Liver (tissue), 9 donors: ENCODE measurements around the gene PATJ. TPM values are rescaled to one million over a fixed set of nuclear protein-coding genes. Genes with fewer than 3 reads are reported as not detected.

Experiments
- DNase-seq: peaks from one replicate; pipeline ENCODE4 v3.0.0-alpha.2; 2017; ENCODE audit warnings: low spot score
- H3K27ac ChIP-seq, 2 donors: one replicate each; pipeline ENCODE4 v1.7.0; 2013; ENCODE audit warnings: inconsistent platforms in 2 of 2, low read length in 2 of 2, control low read depth in 1 of 2, low read depth in 1 of 2, mild to moderate bottlenecking in 1 of 2
- H3K27me3 ChIP-seq, 4 donors: one replicate each; pipeline versions ENCODE4 v1.6.1 to v1.7.0; 2013; ENCODE audit warnings: low read length in 3 of 4, inconsistent platforms in 1 of 4, mild to moderate bottlenecking in 1 of 4, moderate library complexity in 1 of 4; ENCODE audit not compliant: control insufficient read depth in 4 of 4, insufficient read depth in 4 of 4
- H3K36me3 ChIP-seq, 4 donors: one replicate each; pipeline versions ENCODE4 v1.6.1 to v1.7.0; 2013; ENCODE audit warnings: low read length in 3 of 4, mild to moderate bottlenecking in 3 of 4, low read depth in 1 of 4, moderate library complexity in 1 of 4; ENCODE audit not compliant: control insufficient read depth in 4 of 4, insufficient read depth in 3 of 4
- H3K4me1 ChIP-seq, 4 donors: one replicate each; pipeline versions ENCODE4 v1.6.1 to v1.7.0; 2013; ENCODE audit warnings: low read length in 3 of 4, mild to moderate bottlenecking in 3 of 4, moderate library complexity in 1 of 4; ENCODE audit not compliant: control insufficient read depth in 4 of 4, insufficient read depth in 4 of 4
- H3K4me3 ChIP-seq, 3 donors: one replicate each; pipeline versions ENCODE4 v1.6.1 to v1.7.0; 2013; ENCODE audit warnings: low read length in 3 of 3, control low read depth in 1 of 3, low read depth in 1 of 3, mild to moderate bottlenecking in 1 of 3
- H3K9ac ChIP-seq, 2 donors: one replicate each; pipeline ENCODE4 v1.7.0; 2013; ENCODE audit warnings: low read length in 2 of 2, mild to moderate bottlenecking in 2 of 2, moderate library complexity in 2 of 2, control low read depth in 1 of 2, low read depth in 1 of 2
- H3K9me3 ChIP-seq, 4 donors: one replicate each; pipeline versions ENCODE4 v1.6.1 to v1.7.0; 2013; ENCODE audit warnings: low read length in 3 of 4; ENCODE audit not compliant: control insufficient read depth in 4 of 4
- EGR1 ChIP-seq, 2 donors: IDR thresholded peaks; 2 replicates each; pipeline ENCODE4 v1.6.1; 2016 to 2018; ENCODE audit warnings: antibody characterized with exemption in 2 of 2, low read depth in 2 of 2
- HNF4A ChIP-seq, 2 donors: conservative IDR thresholded peaks; 2 replicates each; pipeline ENCODE4 v1.6.1; 2016; ENCODE audit warnings: antibody characterized with exemption in 2 of 2, mild to moderate bottlenecking in 2 of 2
- JUND ChIP-seq, 2 donors: IDR thresholded peaks; 2 replicates each; pipeline ENCODE4 v1.6.1; 2016; ENCODE audit warnings: antibody characterized with exemption in 2 of 2
- NR2F2 ChIP-seq: IDR thresholded peaks from 2 replicates; pipeline ENCODE4 v1.6.1; 2016; ENCODE audit warnings: antibody characterized with exemption
- RAD21 ChIP-seq, 2 donors: IDR thresholded peaks; 2 replicates each; pipeline ENCODE4 v1.6.1; 2016; ENCODE audit warnings: antibody characterized with exemption in 2 of 2, mild to moderate bottlenecking in 2 of 2
- SP1 ChIP-seq: IDR thresholded peaks from 2 replicates; pipeline ENCODE4 v1.6.1; 2018; ENCODE audit warnings: antibody characterized with exemption, mild to moderate bottlenecking
- YY1 ChIP-seq: IDR thresholded peaks from 2 replicates; pipeline ENCODE4 v1.6.1; 2016; ENCODE audit warnings: antibody characterized with exemption, mild to moderate bottlenecking
- WGBS: extraction: QIAGEN DNeasy Blood & Tissue Kit; methylation state at CpG from one replicate; pipeline ENCODE4 v1.1.7; 2013; 5-methylcytosine and 5-hydroxymethylcytosine counted together
- polyA plus RNA-seq, 2 donors: library from polyadenylated mRNA; stranded (reverse) in 1 of 2; unstranded in 1 of 2; fragments of 200-250 nt in 1 of 2; fragments of >200 nt in 1 of 2; fragmentation: Nextera tagmentation in 1 of 2; extraction: Ambion mirVana in 1 of 2; gene quantifications; one replicate each; pipeline versions ENCODE4 v1.2.1 to v1.2.3, GENCODE V29; 2013 to 2015
- total RNA-seq, 2 donors: library from RNA; depleted of rRNA; stranded (reverse); fragments of >200 nt; gene quantifications; one replicate each; pipeline ENCODE4 v1.2.3, GENCODE V29; 2014
- TF ChIP-seq, protein P1 (sequence below): IDR thresholded peaks from 2 replicates; pipeline ENCODE4 v1.6.1; 2016; ENCODE audit warnings: antibody characterized with exemption
- TF ChIP-seq, protein P2 (sequence below): fragments of 150-350 bp; IDR thresholded peaks from 2 replicates; pipeline ENCODE4 v1.5.1; 2017; ENCODE audit warnings: improper control_type of control experiment, low read depth, low read length; ENCODE audit not compliant: missing input control
- TF ChIP-seq, protein P3 (sequence below): IDR thresholded peaks from 2 replicates; pipeline ENCODE4 v1.6.1; 2016; ENCODE audit warnings: antibody characterized with exemption, mild to moderate bottlenecking
- donor health status: healthy.
- donor health status: healthy.
- donor health status: healthy.
- donor health status: healthy.
- donor health status: healthy.

PATJ gene
- total and polyA plus RNA-seq, 4 donors, result 5.7 to 29.8 (median 9.0) TPM

DNA sequence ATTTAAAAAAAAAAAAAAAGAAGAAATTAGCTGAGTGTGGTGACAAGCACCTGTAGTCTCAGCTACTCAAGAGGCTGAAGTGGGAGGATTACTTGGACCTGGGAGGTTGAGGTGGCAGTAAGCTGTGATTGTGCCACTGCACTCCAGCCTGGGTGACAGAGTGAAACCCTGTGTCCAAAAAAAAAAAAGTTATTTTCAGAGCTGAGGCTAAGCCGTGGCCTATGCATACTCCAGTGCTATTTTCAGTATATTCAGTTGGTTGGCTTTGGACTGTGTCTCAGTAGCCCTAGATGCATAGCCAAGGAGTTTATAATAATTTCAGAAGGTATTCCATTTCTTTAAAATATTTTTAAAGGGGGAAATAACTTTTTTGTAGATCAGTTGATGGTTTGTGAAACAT, 311.9 kb downstream of the PATJ start:
- Histone ChIP-seq H3K27me3 (no peaks in the 10 kb centered on the region), H3K27ac (no peak overlapping the region), H3K4me3 (no peak overlapping the region), H3K4me1 (no peaks in the 10 kb centered on the region), H3K9ac (no peak overlapping the region), H3K9me3 (no peaks in the 10 kb centered on the region), H3K36me3 (peaks cover 0 to 3% (median under 1%) of the 10 kb centered on the region in 4 donors)
- DNase-seq, result no peak
- WGBS, result 94% methylated on average over 1 of the region's 1 CpG
- TF ChIP-seq, protein P1, sequence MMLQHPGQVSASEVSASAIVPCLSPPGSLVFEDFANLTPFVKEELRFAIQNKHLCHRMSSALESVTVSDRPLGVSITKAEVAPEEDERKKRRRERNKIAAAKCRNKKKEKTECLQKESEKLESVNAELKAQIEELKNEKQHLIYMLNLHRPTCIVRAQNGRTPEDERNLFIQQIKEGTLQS, result no peak
- no peak for TF ChIP-seq YY1
- TF ChIP-seq, protein P2, sequence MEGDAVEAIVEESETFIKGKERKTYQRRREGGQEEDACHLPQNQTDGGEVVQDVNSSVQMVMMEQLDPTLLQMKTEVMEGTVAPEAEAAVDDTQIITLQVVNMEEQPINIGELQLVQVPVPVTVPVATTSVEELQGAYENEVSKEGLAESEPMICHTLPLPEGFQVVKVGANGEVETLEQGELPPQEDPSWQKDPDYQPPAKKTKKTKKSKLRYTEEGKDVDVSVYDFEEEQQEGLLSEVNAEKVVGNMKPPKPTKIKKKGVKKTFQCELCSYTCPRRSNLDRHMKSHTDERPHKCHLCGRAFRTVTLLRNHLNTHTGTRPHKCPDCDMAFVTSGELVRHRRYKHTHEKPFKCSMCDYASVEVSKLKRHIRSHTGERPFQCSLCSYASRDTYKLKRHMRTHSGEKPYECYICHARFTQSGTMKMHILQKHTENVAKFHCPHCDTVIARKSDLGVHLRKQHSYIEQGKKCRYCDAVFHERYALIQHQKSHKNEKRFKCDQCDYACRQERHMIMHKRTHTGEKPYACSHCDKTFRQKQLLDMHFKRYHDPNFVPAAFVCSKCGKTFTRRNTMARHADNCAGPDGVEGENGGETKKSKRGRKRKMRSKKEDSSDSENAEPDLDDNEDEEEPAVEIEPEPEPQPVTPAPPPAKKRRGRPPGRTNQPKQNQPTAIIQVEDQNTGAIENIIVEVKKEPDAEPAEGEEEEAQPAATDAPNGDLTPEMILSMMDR, result no peak
- TF ChIP-seq JUND (IDR thresholded peaks at IDR 0.05), result no peak
- TF ChIP-seq NR2F2, result no peak
- TF ChIP-seq EGR1 (IDR thresholded peaks at IDR 0.05; ENCODE audit: low read depth in 2 of 2), result no peak
- no peak for TF ChIP-seq RAD21 (IDR thresholded peaks at IDR 0.05)

DNA sequence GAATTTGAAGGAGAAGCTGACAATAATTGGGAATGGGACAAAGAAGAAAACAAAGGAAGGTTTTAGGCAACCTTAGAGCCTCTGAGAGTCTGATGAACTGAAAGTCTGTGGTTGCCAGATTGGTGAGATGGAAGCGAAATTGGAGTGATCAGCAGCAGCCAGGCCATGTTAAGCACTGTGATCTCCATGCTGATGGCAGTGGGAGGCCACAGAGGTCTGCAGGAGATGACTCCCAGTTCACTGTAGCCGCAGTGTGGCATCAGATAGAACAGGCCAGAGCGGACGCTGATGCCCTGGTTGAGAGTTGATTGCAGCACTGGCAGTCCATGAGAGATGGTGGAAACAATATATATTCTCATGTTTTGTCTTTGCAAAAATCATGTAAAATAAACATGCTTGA, 314.9 kb downstream of the PATJ start:
- WGBS, result 99% methylated on average over 4 of the region's 4 CpGs
- no peaks in the 10 kb centered on the region for H3K4me1 ChIP-seq

More for the DNA sequence above, 314.9 kb downstream of the PATJ start:
- Histone ChIP-seq H3K9me3 (no peaks in the 10 kb centered on the region), H3K4me3 (no peak overlapping the region), H3K27ac (no peak overlapping the region), H3K36me3 (peaks cover 0 to 3% (median 0%) of the 10 kb centered on the region in 4 donors), H3K9ac (no peak overlapping the region), H3K27me3 (no peaks in the 10 kb centered on the region)
- no peak for DNase-seq
- TF ChIP-seq RAD21 (IDR thresholded peaks at IDR 0.05), result no peak
- TF ChIP-seq, protein P3, sequence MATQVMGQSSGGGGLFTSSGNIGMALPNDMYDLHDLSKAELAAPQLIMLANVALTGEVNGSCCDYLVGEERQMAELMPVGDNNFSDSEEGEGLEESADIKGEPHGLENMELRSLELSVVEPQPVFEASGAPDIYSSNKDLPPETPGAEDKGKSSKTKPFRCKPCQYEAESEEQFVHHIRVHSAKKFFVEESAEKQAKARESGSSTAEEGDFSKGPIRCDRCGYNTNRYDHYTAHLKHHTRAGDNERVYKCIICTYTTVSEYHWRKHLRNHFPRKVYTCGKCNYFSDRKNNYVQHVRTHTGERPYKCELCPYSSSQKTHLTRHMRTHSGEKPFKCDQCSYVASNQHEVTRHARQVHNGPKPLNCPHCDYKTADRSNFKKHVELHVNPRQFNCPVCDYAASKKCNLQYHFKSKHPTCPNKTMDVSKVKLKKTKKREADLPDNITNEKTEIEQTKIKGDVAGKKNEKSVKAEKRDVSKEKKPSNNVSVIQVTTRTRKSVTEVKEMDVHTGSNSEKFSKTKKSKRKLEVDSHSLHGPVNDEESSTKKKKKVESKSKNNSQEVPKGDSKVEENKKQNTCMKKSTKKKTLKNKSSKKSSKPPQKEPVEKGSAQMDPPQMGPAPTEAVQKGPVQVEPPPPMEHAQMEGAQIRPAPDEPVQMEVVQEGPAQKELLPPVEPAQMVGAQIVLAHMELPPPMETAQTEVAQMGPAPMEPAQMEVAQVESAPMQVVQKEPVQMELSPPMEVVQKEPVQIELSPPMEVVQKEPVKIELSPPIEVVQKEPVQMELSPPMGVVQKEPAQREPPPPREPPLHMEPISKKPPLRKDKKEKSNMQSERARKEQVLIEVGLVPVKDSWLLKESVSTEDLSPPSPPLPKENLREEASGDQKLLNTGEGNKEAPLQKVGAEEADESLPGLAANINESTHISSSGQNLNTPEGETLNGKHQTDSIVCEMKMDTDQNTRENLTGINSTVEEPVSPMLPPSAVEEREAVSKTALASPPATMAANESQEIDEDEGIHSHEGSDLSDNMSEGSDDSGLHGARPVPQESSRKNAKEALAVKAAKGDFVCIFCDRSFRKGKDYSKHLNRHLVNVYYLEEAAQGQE, result no peak
- TF ChIP-seq EGR1 (IDR thresholded peaks at IDR 0.05; ENCODE audit: low read depth in 2 of 2), result no peak
- TF ChIP-seq SP1, result no peak
- TF ChIP-seq, protein P1, result no peak
- no peak for TF ChIP-seq HNF4A (conservative IDR thresholded peaks at IDR 0.05)
